PC-3 (cell line): ENCODE measurements around the gene MICB. TPM values are rescaled to one million over a fixed set of nuclear protein-coding genes. Genes with fewer than 3 reads are reported as not detected.
"Not testable (repeated sequence)": the region's sequence is repeated elsewhere in the genome, so short reads cannot be mapped to it uniquely, and the experiment has no call there.

ENCODE experiments used
- ATAC-seq: fragments of 200-7000 bp; cut with Tn5 transposase; 2 replicates; pipeline ENCODE4 v1.9.1; 2020; ENCODE audit warnings: mild to moderate bottlenecking, moderate library complexity
- BruUV-seq: library from RNA; stranded (reverse); fragments of 400-500 nt; replicated peaks from 2 replicates; lab custom pipeline; 2021; lab: Mats Ljungman, UMichigan
- CTCF ChIA-PET: fragments of 300-600 bp; sonication (Branson Sonifier 250); formaldehyde crosslinking; loops from one replicate; lab custom pipeline; 2022; ENCODE audit warnings: antibody characterized with exemption; lab: Charles Lee
- POLR2A ChIA-PET: fragments of 300-600 bp; sonication (Branson Sonifier 250); formaldehyde crosslinking; loops from one replicate; lab custom pipeline; 2022; ENCODE audit warnings: antibody characterized with exemption; ENCODE audit not compliant: unreplicated experiment; lab: Charles Lee
- DNase-seq: peaks from one replicate; pipeline ENCODE4 v3.0.0-alpha.2; 2015
- H2AFZ ChIP-seq: fragments of 300-600 bp; sonication (generic); 2 replicates; pipeline ENCODE4 v1.6.0; 2016; ENCODE audit warnings: antibody characterized with exemption, low read length
- H3F3A ChIP-seq: fragments of 300-600 bp; sonication (generic); one replicate; pipeline ENCODE4 v1.6.0; 2017; ENCODE audit warnings: antibody characterized with exemption, low read length, control low read depth, mild to moderate bottlenecking; ENCODE audit not compliant: unreplicated experiment
- H3K27ac ChIP-seq: fragments of 300-600 bp; sonication (generic); 2 replicates; pipeline ENCODE4 v1.5.1; 2016; ENCODE audit warnings: mild to moderate bottlenecking, low read length
- H3K27me3 ChIP-seq: fragments of 300-600 bp; sonication (generic); 2 replicates; pipeline ENCODE4 v1.6.1; 2016; ENCODE audit warnings: low read length, mixed read lengths
- H3K36me3 ChIP-seq: fragments of 300-600 bp; sonication (generic); 2 replicates; pipeline ENCODE4 v1.6.1; 2016; ENCODE audit warnings: low read depth, mixed run types, low read length, mixed read lengths
- H3K4me1 ChIP-seq: fragments of 300-600 bp; sonication (generic); 2 replicates; pipeline ENCODE4 v1.5.1; 2016; ENCODE audit warnings: low read length; ENCODE audit not compliant: insufficient read depth
- H3K4me2 ChIP-seq: fragments of 300-600 bp; sonication (generic); 2 replicates; pipeline ENCODE4 v1.6.0; 2016; ENCODE audit warnings: low read length
- H3K4me3 ChIP-seq: fragments of 300-600 bp; sonication (generic); 2 replicates; pipeline ENCODE4 v1.5.1; 2016; ENCODE audit warnings: mild to moderate bottlenecking, low read length, mixed read lengths
- H3K79me2 ChIP-seq: fragments of 300-600 bp; sonication (generic); 2 replicates; pipeline ENCODE4 v1.6.1; 2017; ENCODE audit warnings: low read length, mixed read lengths
- H3K9ac ChIP-seq: fragments of 300-600 bp; sonication (generic); 2 replicates; pipeline ENCODE4 v1.6.0; 2016; ENCODE audit warnings: mild to moderate bottlenecking, low read length
- H3K9me2 ChIP-seq: fragments of 300-600 bp; sonication (generic); replicated peaks from 2 replicates; pipeline ENCODE4 v1.6.1; 2016; ENCODE audit warnings: mixed run types, low read length, mixed read lengths
- H3K9me3 ChIP-seq: fragments of 300-600 bp; sonication (generic); 2 replicates; pipeline ENCODE4 v1.6.1; 2016; ENCODE audit warnings: low read length, mixed read lengths
- H4K20me1 ChIP-seq: fragments of 300-600 bp; sonication (generic); 2 replicates; pipeline ENCODE4 v1.6.1; 2016; ENCODE audit warnings: low read length, mixed read lengths
- EZH2 ChIP-seq: fragments of 300-600 bp; sonication (generic); IDR thresholded peaks from one replicate; pipeline ENCODE4 v1.6.1; 2017; ENCODE audit warnings: antibody characterized with exemption, mild to moderate bottlenecking, low read length; ENCODE audit not compliant: unreplicated experiment
- EZH2phosphoT487 ChIP-seq: fragments of 300-600 bp; sonication (generic); IDR thresholded peaks from 2 replicates; pipeline ENCODE4 v1.6.1; 2018; ENCODE audit warnings: mild to moderate bottlenecking, antibody characterized with exemption, low read length, borderline replicate concordance
- intact Hi-C: fragments of 100-400 bp; cut with micrococcal nuclease; formaldehyde crosslinking; loops from 2 replicates; pipeline ENCODE4 v1.9.0; 2023
- total RNA-seq: library from RNA; depleted of rRNA; stranded (reverse); fragments of >200 nt; gene quantifications from 2 replicates; pipeline ENCODE4 v1.2.3, GENCODE V29; 2014
- TF ChIP-seq, protein P1 (sequence below): fragments of 300-600 bp; sonication (generic); conservative IDR thresholded peaks from 2 replicates; pipeline ENCODE4 v1.5.1; 2017; ENCODE audit warnings: antibody characterized with exemption, low read depth, mild to moderate bottlenecking, low read length

Gene MICB
- total RNA-seq, 1 experiment from 2014 or later: 25.6 TPM

- TF ChIP-seq, protein P1, sequence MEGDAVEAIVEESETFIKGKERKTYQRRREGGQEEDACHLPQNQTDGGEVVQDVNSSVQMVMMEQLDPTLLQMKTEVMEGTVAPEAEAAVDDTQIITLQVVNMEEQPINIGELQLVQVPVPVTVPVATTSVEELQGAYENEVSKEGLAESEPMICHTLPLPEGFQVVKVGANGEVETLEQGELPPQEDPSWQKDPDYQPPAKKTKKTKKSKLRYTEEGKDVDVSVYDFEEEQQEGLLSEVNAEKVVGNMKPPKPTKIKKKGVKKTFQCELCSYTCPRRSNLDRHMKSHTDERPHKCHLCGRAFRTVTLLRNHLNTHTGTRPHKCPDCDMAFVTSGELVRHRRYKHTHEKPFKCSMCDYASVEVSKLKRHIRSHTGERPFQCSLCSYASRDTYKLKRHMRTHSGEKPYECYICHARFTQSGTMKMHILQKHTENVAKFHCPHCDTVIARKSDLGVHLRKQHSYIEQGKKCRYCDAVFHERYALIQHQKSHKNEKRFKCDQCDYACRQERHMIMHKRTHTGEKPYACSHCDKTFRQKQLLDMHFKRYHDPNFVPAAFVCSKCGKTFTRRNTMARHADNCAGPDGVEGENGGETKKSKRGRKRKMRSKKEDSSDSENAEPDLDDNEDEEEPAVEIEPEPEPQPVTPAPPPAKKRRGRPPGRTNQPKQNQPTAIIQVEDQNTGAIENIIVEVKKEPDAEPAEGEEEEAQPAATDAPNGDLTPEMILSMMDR: peak; percentile 86
- TF ChIP-seq EZH2phosphoT487 (no peak), EZH2 (no peak)
- H3K27me3 ChIP-seq: no peaks in the 10 kb centered on the region
- H3K4me3 ChIP-seq: peak overlapping the region; percentile 77
- no peak overlapping the region for H3K27ac ChIP-seq
- BruUV-seq: TSS peak; percentile 39
- intact Hi-C loops: loop anchor here (1.0 to 5.0 kb wide), 5 partner anchors 35 to 104 kb away; partner anchors contain the start of genes ATP6V1G2, DDX39B, MCCD1 and MICA
- ATAC-seq (peak; percentile 65), DNase-seq (peak; percentile 88)
- H3K9ac ChIP-seq: peak overlapping the region; percentile 71
- H3K4me1 ChIP-seq: peaks cover 34% of the 10 kb centered on the region
- H2AFZ ChIP-seq: peak overlapping the region; percentile 90
- H3K4me2 ChIP-seq: peak overlapping the region; percentile 84
- H3K9me2 ChIP-seq: no peaks in the 10 kb centered on the region
- no peaks in the 10 kb centered on the region for H3F3A ChIP-seq
- POLR2A ChIA-PET: interaction anchor here (1.2 kb wide), 1 partner anchor 47 kb away, joined by 4 read pairs; the partner anchor contains the start of gene DDX39B
- H3K9me3 ChIP-seq: no peaks in the 10 kb centered on the region
- H4K20me1 ChIP-seq: peaks cover 2% of the 10 kb centered on the region; the same call in 1 of the 2 replicates
- CTCF ChIA-PET: interaction anchor here (0.8 to 1.3 kb wide), 2 partner anchors 47 to 104 kb away, joined by 3 to 6 read pairs; partner anchors contain the start of gene DDX39B
- no peaks in the 10 kb centered on the region for H3K36me3 ChIP-seq
- peaks cover 40% of the 10 kb centered on the region for H3K79me2 ChIP-seq
Measured at GRCh38 chr6:31493875-31494694, 3.9 kb upstream of the MICB start.

- Histone ChIP-seq H3K9ac (peak overlapping the region; percentile 71), H3K79me2 (peaks cover 52% of the 10 kb centered on the region), H3K4me2 (peak overlapping the region; percentile 84), H3K4me1 (peaks cover 38% of the 10 kb centered on the region), H3K4me3 (peak overlapping the region; percentile 77), H3F3A (no peaks in the 10 kb centered on the region), H2AFZ (peak overlapping the region; percentile 90), H3K36me3 (no peaks in the 10 kb centered on the region), H3K27me3 (no peaks in the 10 kb centered on the region), H3K27ac (peak overlapping the region; percentile 70), H3K9me2 (no peaks in the 10 kb centered on the region), H4K20me1 (peaks cover 9% of the 10 kb centered on the region; the same call in 1 of the 2 replicates), H3K9me3 (no peaks in the 10 kb centered on the region)
- intact Hi-C loops: loop anchor here (2.0 kb wide), 1 partner anchor 33 kb away; the partner anchor contains the start of gene MCCD1
- peak; percentile 57 for DNase-seq
- BruUV-seq: no TSS peak
- ChIA-PET POLR2A (interaction anchor here (0.6 kb wide), 1 partner anchor 32 kb away, joined by 5 read pairs; no protein-coding TSS in a partner anchor), CTCF (interaction anchor here (0.6 to 0.9 kb wide), 3 partner anchors 33 to 103 kb away, joined by 3 read pairs; no protein-coding TSS in a partner anchor)
- ATAC-seq: peak; percentile 11
- TF ChIP-seq, protein P1: no peak
- TF ChIP-seq EZH2phosphoT487 (no peak), EZH2 (no peak)
Measured at GRCh38 chr6:31495580-31495979, 2.4 kb upstream of the MICB start.

- H2AFZ ChIP-seq, H3K9ac ChIP-seq, intact Hi-C loops, ATAC-seq, H3K27me3 ChIP-seq, BruUV-seq, CTCF ChIA-PET, H3K36me3 ChIP-seq, H3K9me2 ChIP-seq, H3K9me3 ChIP-seq, H3F3A ChIP-seq, DNase-seq: not testable (repeated sequence)
- H3K4me1 ChIP-seq: peaks cover 38% of the 10 kb centered on the region
- 0 out of 2 replicates have a peak overlapping the region, but pooled peaks have one; percentile 35 for H3K27ac ChIP-seq
- H3K79me2 ChIP-seq: peaks cover 64% of the 10 kb centered on the region
- peak overlapping the region; percentile 84 for H3K4me2 ChIP-seq
- H4K20me1 ChIP-seq: peaks cover 14% of the 10 kb centered on the region; the same call in 1 of the 2 replicates
- peak overlapping the region; percentile 70; the same call in 1 of the 2 replicates for H3K4me3 ChIP-seq
- POLR2A ChIA-PET: interaction anchor here (0.6 kb wide), 1 partner anchor 45 kb away, joined by 4 read pairs; the partner anchor contains the start of gene DDX39B
Measured at GRCh38 chr6:31496826-31497225, 1.1 kb upstream of the MICB start.
